Measurements from ENCODE around the gene FRMD4A.

FRMD4A gene

DNA sequence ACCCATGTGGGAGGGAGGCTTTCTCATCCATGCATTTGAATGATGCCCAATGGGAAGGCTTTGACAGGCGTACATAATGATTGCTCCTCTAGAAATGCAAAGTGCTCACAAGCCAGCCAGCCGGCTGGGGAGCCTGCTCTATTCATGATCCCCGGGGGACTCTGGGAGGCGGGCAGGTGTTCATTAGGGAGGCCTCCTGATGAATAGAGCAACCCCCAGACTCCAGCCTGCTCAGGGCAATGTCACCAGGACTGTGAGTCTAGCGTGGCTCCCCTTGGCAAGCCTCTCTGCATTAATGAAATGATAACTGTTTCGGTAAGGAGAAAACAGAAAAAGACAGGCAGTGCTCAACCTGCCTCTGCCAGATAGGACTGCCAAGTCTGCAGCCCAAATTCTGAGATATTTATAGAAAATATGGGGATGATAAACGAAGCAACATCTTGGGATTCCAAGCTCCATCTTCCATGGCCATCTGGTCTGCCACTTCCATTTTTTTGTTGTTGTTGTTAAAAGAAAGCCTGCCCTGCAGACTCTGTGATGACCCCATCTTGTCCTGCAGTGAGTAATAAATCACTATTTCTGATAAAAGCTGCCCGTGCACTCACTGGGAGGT is 507.5 kb downstream of the FRMD4A start:
- DNase-seq (ENCODE audit: extremely low spot score), result no peak
- TF ChIP-seq CTCF (IDR thresholded peaks at IDR 0.05; ENCODE audit: control extremely low read depth, extremely low read depth, low read depth, missing control alignments), result no peak
- POLR2A ChIA-PET, result no interaction called here
- CTCF ChIA-PET, result interaction anchor here (1.1 kb wide), 1 partner anchor 52 kb away, joined by 3 read pairs; no protein-coding TSS in a partner anchor

- ChIA-PET POLR2A (no interaction called here), CTCF (interaction anchor here (1.0 to 1.1 kb wide), 2 partner anchors 9 to 11 kb away, joined by 3 to 4 read pairs; no protein-coding TSS in a partner anchor)
- TF ChIP-seq CTCF (IDR thresholded peaks at IDR 0.05; ENCODE audit: control extremely low read depth, extremely low read depth, low read depth, missing control alignments), result no peak
- no peak for DNase-seq (ENCODE audit: extremely low spot score)
These were observed 508.2 kb downstream of the FRMD4A start for GRCh38 chr10:13822490-13822889.

- ChIA-PET CTCF (interaction anchor here (1.3 to 1.6 kb wide), 2 partner anchors 11 to 68 kb away, joined by 3 read pairs; no protein-coding TSS in a partner anchor), POLR2A (no interaction called here)
- no peak for DNase-seq (ENCODE audit: extremely low spot score)
- TF ChIP-seq CTCF (IDR thresholded peaks at IDR 0.05; ENCODE audit: control extremely low read depth, extremely low read depth, low read depth, missing control alignments), result no peak
These were observed 509.8 kb downstream of the FRMD4A start for GRCh38 chr10:13820964-13821337.

GRCh38 chr10:13820119-13820963 is 510.4 kb downstream of the FRMD4A start:
- DNase-seq (ENCODE audit: extremely low spot score), result no peak
- POLR2A ChIA-PET, result no interaction called here
- TF ChIP-seq CTCF (IDR thresholded peaks at IDR 0.05; ENCODE audit: control extremely low read depth, extremely low read depth, low read depth, missing control alignments), result no peak
- CTCF ChIA-PET, result interaction anchor here (0.8 to 1.6 kb wide), 3 partner anchors 11 to 68 kb away, joined by 3 read pairs; no protein-coding TSS in a partner anchor

- POLR2A ChIA-PET, result no interaction called here
- CTCF ChIA-PET, result no interaction called here
- TF ChIP-seq CTCF (IDR thresholded peaks at IDR 0.05; ENCODE audit: control extremely low read depth, extremely low read depth, low read depth, missing control alignments), result no peak
- DNase-seq (ENCODE audit: extremely low spot score), result no peak
These were observed 514.4 kb downstream of the FRMD4A start for GRCh38 chr10:13816195-13816925.

GRCh38 chr10:13815756-13816155 is 515.0 kb downstream of the FRMD4A start:
- ChIA-PET POLR2A (no interaction called here), CTCF (no interaction called here)
- TF ChIP-seq CTCF (IDR thresholded peaks at IDR 0.05; ENCODE audit: control extremely low read depth, extremely low read depth, low read depth, missing control alignments), result no peak
- no peak for DNase-seq (ENCODE audit: extremely low spot score)
